SU-DHL-6 (cell line): Measurements from ENCODE around the gene STAP1.

Experiments used
- EZH2phosphoT487 ChIP-seq: fragments of 200-600 bp; sonication (generic), shearing (Covaris generic); conservative IDR thresholded peaks from 2 replicates; pipeline ENCODE4 v1.6.1; 2018; ENCODE audit warnings: mild to moderate bottlenecking, antibody characterized with exemption, low read length, moderate library complexity, mixed read lengths
- TF ChIP-seq, protein P1 (sequence below): fragments of 200-600 bp; sonication (generic); IDR thresholded peaks from one replicate; pipeline ENCODE4 v1.5.1; 2017; ENCODE audit warnings: antibody characterized with exemption, mild to moderate bottlenecking, low read length, moderate library complexity; ENCODE audit not compliant: insufficient read depth, poor library complexity, severe bottlenecking

GRCh38 chr4:67546004-67546356, 12.5 kb upstream of the STAP1 start:
- TF ChIP-seq, protein P1, sequence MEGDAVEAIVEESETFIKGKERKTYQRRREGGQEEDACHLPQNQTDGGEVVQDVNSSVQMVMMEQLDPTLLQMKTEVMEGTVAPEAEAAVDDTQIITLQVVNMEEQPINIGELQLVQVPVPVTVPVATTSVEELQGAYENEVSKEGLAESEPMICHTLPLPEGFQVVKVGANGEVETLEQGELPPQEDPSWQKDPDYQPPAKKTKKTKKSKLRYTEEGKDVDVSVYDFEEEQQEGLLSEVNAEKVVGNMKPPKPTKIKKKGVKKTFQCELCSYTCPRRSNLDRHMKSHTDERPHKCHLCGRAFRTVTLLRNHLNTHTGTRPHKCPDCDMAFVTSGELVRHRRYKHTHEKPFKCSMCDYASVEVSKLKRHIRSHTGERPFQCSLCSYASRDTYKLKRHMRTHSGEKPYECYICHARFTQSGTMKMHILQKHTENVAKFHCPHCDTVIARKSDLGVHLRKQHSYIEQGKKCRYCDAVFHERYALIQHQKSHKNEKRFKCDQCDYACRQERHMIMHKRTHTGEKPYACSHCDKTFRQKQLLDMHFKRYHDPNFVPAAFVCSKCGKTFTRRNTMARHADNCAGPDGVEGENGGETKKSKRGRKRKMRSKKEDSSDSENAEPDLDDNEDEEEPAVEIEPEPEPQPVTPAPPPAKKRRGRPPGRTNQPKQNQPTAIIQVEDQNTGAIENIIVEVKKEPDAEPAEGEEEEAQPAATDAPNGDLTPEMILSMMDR, result no peak
- TF ChIP-seq EZH2phosphoT487, result no peak
